ENCODE data around the gene EPHA4.

- no peak for TF ChIP-seq CTCF (IDR thresholded peaks at IDR 0.05)
- TF ChIP-seq POLR2A (IDR thresholded peaks at IDR 0.05) = no peak
- no peak for TF ChIP-seq EP300 (IDR thresholded peaks at IDR 0.05)
Measured at GRCh38 chr2:221535824-221536223, 36.3 kb downstream of the EPHA4 start.

Data from ovary (tissue), 3 donors.